GM12873 (cell line): ENCODE results near the gene MESP1.

ENCODE experiments used
- CTCF ChIP-seq: IDR thresholded peaks from 2 replicates; pipeline ENCODE4 v1.5.1; 2012; ENCODE audit warnings: low read depth, mild to moderate bottlenecking, moderate library complexity, low read length, control low read depth; ENCODE audit not compliant: insufficient read depth; ENCODE audit errors: missing control alignments

Gene MESP1

DNA sequence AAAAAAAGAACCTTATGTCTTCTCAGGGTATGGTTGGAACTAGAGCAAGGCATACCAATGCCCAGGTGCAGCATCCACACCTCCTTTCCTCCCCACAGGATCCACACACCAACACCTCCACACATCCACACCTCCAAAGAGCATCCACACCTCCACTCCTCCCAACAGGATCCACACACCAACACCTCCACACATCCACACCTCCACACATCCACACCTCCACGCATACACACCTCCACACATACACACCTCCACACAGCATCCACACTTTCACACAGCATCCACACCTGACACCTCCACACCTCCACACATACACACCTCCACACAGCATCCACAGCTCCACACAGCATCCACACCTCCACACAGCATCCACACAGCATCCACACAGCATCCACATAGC is 5.3 kb downstream of the MESP1 start:
- no peak for TF ChIP-seq CTCF

GRCh38 chr15:89745131-89745530 is 5.9 kb downstream of the MESP1 start:
- TF ChIP-seq CTCF: no peak

DNA sequence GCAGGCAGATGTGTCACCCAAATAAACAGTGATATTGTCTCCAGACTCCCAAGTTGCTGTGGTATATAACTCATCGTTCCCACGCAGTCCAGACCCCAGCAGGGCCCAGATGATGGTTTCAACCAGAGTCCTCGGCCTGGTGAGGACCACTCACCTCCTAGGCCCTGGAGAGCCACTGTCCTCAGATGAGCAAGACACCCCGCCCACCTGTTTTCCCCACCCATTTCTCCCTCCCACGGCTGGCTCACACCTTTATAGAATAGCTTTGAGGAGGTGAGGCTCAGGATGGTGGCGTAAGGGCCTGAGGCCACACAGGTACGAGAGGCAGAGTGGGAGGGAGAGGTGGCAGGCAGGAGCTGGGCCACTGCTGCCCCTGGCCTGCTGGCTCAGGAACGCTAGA is 7.5 kb downstream of the MESP1 start:
- no peak for TF ChIP-seq CTCF

DNA sequence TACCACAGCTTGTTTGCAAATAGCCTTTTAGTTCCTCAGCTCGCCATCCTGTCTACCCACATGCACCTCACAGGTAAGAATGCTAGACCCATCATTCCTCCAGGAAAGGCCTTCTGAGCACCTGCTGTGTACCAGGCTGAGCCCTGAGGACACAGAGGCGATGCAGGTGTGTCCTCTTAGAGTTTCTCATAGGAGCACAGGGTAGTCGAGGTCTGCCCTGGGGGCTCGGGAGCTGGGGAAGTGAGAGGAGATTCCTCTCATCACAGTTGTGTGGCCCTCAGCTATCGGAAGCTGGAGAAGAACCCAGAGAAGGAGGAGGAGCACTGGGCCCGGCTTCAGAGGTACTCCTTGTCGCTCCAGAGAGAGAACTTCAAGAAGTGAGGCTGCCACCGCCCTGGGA is 8.0 kb downstream of the MESP1 start:
- no peak for TF ChIP-seq CTCF

GRCh38 chr15:89740137-89740536 is 10.9 kb downstream of the MESP1 start:
- peak; percentile 93 for TF ChIP-seq CTCF

DNA sequence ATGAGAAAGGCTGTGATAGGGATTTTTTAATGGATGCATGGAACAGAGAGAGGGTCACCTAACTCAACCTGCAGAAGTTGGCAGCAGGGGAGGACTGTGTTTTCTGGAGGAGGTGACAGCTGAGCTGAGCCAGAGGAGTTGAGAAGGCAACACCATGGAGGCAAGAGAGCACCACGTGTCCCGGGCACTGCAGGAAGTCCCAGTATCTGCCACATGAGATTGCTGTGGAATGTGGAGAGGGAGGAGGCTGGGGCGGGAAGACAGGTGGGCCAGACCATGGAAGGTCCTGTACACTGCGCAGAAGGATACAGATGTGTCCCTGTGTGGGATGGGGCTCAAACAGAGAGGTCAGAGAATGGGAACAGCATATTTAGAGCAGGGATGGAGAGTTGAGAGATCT is 15.3 kb downstream of the MESP1 start:
- no peak for TF ChIP-seq CTCF

DNA sequence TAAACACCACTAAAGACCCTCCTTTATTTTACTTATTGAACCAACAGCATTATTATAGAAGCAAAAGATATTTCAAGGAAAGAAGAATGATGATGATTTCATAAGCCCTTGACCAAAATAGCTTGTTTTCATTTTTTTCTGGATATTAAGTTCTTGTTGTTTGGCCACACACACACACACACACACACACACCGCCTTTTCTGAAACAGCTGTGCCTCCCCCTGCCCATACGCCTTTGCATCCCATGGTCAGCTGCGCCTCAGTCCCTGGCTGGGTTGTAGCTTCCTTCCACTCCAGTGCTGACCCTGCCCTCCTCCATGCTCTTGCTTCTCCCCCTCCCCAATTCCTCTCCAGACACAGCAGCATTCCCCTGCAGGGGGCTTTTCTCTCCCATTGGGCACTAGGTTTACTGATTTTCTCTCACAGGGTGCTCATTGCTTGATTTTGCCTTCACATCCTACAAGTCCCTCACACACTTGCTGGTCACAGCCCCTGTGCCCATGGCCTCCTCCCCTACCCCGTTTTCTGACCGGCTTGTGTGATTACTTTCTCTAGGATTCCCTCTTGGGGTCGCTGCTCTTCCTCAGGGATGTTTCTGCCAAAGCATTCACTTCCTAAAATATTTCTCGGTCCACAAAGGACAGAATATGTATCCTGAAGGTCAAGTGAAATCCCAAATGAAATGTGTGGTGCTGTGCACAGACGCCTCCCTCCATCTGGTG is 18.4 kb downstream of the MESP1 start:
- TF ChIP-seq CTCF: no peak
